ENCODE measurements around the gene SLC25A22. TPM values are rescaled to one million over a fixed set of nuclear protein-coding genes. Genes with fewer than 3 reads are reported as not detected.

Gene SLC25A22
- total and polyA plus RNA-seq, 9 of the 15 experiments (the other 6 are each of a cell fraction or from before 2014, with no cell fraction given), result 0.41 to 55.4 (median 11.4) TPM

- no peak for TF ChIP-seq SLC30A9 (CRISPR knock-in tag; IDR thresholded peaks at IDR 0.05)
- peak; percentile 67 for TF ChIP-seq SUPT5H (IDR thresholded peaks at IDR 0.05)
- no peak for TF ChIP-seq GABPB2 (CRISPR knock-in tag; conservative IDR thresholded peaks at IDR 0.05)
- TF ChIP-seq KLF10 (CRISPR knock-in tag; IDR thresholded peaks at IDR 0.05), result no peak
- no peak for TF ChIP-seq PBX2 (CRISPR knock-in tag; IDR thresholded peaks at IDR 0.05; ENCODE audit: low read depth)
- TF ChIP-seq PBX2 (tag; conservative IDR thresholded peaks at IDR 0.05; ENCODE audit: low read depth), result no peak
- peak; percentile 60; the same call in 1 of the 2 replicates for TF ChIP-seq THAP12 (CRISPR knock-in tag; IDR thresholded peaks at IDR 0.05)
- no peak for TF ChIP-seq GTF3C2 (IDR thresholded peaks at IDR 0.05; ENCODE audit: borderline replicate concordance, extremely low read depth, insufficient read length)
- TF ChIP-seq EZH2 (IDR thresholded peaks at IDR 0.05; ENCODE audit: borderline replicate concordance, low read depth, low read length), result no peak
- TF ChIP-seq HNRNPUL1 (IDR thresholded peaks at IDR 0.05; ENCODE audit: low read length), result no peak
- no peak for TF ChIP-seq CUX1 (CRISPR knock-in tag; IDR thresholded peaks at IDR 0.05)
- peak; percentile 88 for TF ChIP-seq FIP1L1 (IDR thresholded peaks at IDR 0.05; ENCODE audit: low read depth, low read length, poor library complexity, severe bottlenecking)
- TF ChIP-seq RBM17 (IDR thresholded peaks at IDR 0.05; ENCODE audit: borderline replicate concordance, low read depth, low read length), result no peak
- peak; percentile 87 for TF ChIP-seq EGR1 (conservative IDR thresholded peaks at IDR 0.05)
These were observed 21.2 kb upstream of the SLC25A22 start (continued) for GRCh38 chr11:819129-819931.

Measured in K562 (cell line).